Endothelial cell of umbilical vein (primary cell): ENCODE data around the gene CAMSAP1. TPM values are rescaled to one million over a fixed set of nuclear protein-coding genes. Genes with fewer than 3 reads are reported as not detected.

Experiments
- BruUV-seq: library from RNA; stranded (reverse); fragments of 400-500 nt; replicated peaks from 2 replicates; lab custom pipeline; 2021; lab: Mats Ljungman, UMichigan
- CTCF ChIA-PET: fragments of 300-600, 350-600 bp; sonication (Branson Sonifier 250); formaldehyde crosslinking; loops from one replicate; lab custom pipeline; 2021; ENCODE audit warnings: antibody characterized with exemption, inconsistent platforms; lab: Charles Lee
- POLR2A ChIA-PET: fragments of 300-600, 350-600 bp; sonication (Branson Sonifier 250); formaldehyde crosslinking; loops from one replicate; lab custom pipeline; 2021; ENCODE audit warnings: antibody characterized with exemption, inconsistent platforms; lab: Charles Lee
- DNase-seq: peaks from one replicate; pipeline ENCODE4 v3.0.0-alpha.2; 2011; ENCODE audit warnings: low read depth, low spot score
- FAIRE-seq: peaks from 2 replicates; lab custom pipeline; 2011; peaks lifted over from hg19 to GRCh38; lab: Jason Lieb, UNC
- H2AFZ ChIP-seq: 2 replicates; pipeline ENCODE4 v1.6.0; 2012; ENCODE audit warnings: low read depth, low read length, control low read depth, inconsistent platforms
- H3K27ac ChIP-seq: 2 replicates; pipeline ENCODE4 v1.5.1; 2011; ENCODE audit warnings: low read depth, mild to moderate bottlenecking, control low read depth, low read length, moderate library complexity; ENCODE audit not compliant: insufficient read depth
- H3K27me3 ChIP-seq, 2 experiments: 2 replicates each; pipeline versions ENCODE4 v1.6.0 to v1.6.1; 2011; ENCODE audit warnings: low read length in 2 of 2, mixed read lengths in 1 of 2; ENCODE audit not compliant: control insufficient read depth in 2 of 2, insufficient read depth in 2 of 2
- H3K36me3 ChIP-seq, 2 experiments: 2 replicates in 1 of 2; 3 replicates in 1 of 2; pipeline ENCODE4 v1.5.1; 2011; ENCODE audit warnings: low read length in 2 of 2, mild to moderate bottlenecking in 1 of 2, moderate library complexity in 1 of 2; ENCODE audit not compliant: control insufficient read depth in 2 of 2, insufficient read depth in 2 of 2; ENCODE audit errors: extremely low read depth in 1 of 2
- H3K4me1 ChIP-seq: 3 replicates; pipeline ENCODE4 v1.5.1; 2011; ENCODE audit warnings: mild to moderate bottlenecking, low read length; ENCODE audit not compliant: control insufficient read depth, insufficient read depth; ENCODE audit errors: extremely low read depth
- H3K4me2 ChIP-seq: 2 replicates; pipeline ENCODE4 v1.6.1; 2011; ENCODE audit warnings: low read length, control low read depth, mixed read lengths; ENCODE audit not compliant: insufficient read depth
- H3K4me3 ChIP-seq, 3 experiments: fragments of 200-600 bp in 1 of 3; sonication (generic), shearing (Covaris generic) in 1 of 3; replicated peaks in 1 of 3; 2 replicates each; pipeline ENCODE4 v1.5.1; 2011 to 2016; ENCODE audit warnings: control low read depth in 3 of 3, low read length in 3 of 3, mild to moderate bottlenecking in 2 of 3, inconsistent platforms in 1 of 3, low read depth in 1 of 3, moderate library complexity in 1 of 3; ENCODE audit not compliant: insufficient read depth in 1 of 3
- H3K79me2 ChIP-seq: 2 replicates; pipeline ENCODE4 v1.6.0; 2012; ENCODE audit warnings: low read length, inconsistent platforms; ENCODE audit not compliant: control insufficient read depth, insufficient read depth
- H3K9ac ChIP-seq: replicated peaks from 2 replicates; pipeline ENCODE3; 2011; ENCODE audit warnings: low read length, control low read depth; ENCODE audit not compliant: insufficient read depth; ENCODE audit errors: extremely low read depth
- H3K9me1 ChIP-seq: replicated peaks from 3 replicates; pipeline ENCODE4 v1.6.0; 2011; ENCODE audit warnings: mild to moderate bottlenecking, low read length; ENCODE audit not compliant: control insufficient read depth, insufficient read depth; ENCODE audit errors: extremely low read depth
- H3K9me3 ChIP-seq: replicated peaks from 2 replicates; pipeline ENCODE4 v1.5.1; 2012; ENCODE audit warnings: low read length, inconsistent platforms; ENCODE audit not compliant: control insufficient read depth, insufficient read depth
- H4K20me1 ChIP-seq: replicated peaks from 2 replicates; pipeline ENCODE3; 2011; ENCODE audit warnings: mild to moderate bottlenecking, low read length; ENCODE audit not compliant: control insufficient read depth, insufficient read depth; ENCODE audit errors: extremely low read depth
- CTCF ChIP-seq, 2 donors: IDR thresholded peaks; 1 replicate in 1 of 2; 2 replicates in 1 of 2; pipeline ENCODE4 v1.5.1; 2011; ENCODE audit warnings: low read length in 2 of 2, mild to moderate bottlenecking in 2 of 2, moderate library complexity in 2 of 2, control low read depth in 1 of 2, inconsistent platforms in 1 of 2, low read depth in 1 of 2; ENCODE audit not compliant: insufficient read depth in 1 of 2; ENCODE audit errors: extremely low read depth in 1 of 2
- EZH2 ChIP-seq: IDR thresholded peaks from 2 replicates; pipeline ENCODE4 v1.6.1; 2012; ENCODE audit warnings: borderline replicate concordance, low read depth, mild to moderate bottlenecking, moderate library complexity, low read length, inconsistent platforms; ENCODE audit not compliant: severe bottlenecking
- GATA2 ChIP-seq: IDR thresholded peaks from 2 replicates; pipeline ENCODE4 v1.7.0; 2011; ENCODE audit warnings: low read depth, mild to moderate bottlenecking, moderate library complexity, mixed read lengths, low read length; ENCODE audit not compliant: insufficient read length, insufficient read depth
- JUN ChIP-seq: IDR thresholded peaks from 2 replicates; pipeline ENCODE4 v1.6.1; 2011; ENCODE audit warnings: borderline replicate concordance, low read depth; ENCODE audit not compliant: insufficient read length, insufficient read depth
- MYC ChIP-seq: IDR thresholded peaks from one replicate; pipeline ENCODE4 v1.6.1; 2011; ENCODE audit warnings: mild to moderate bottlenecking, low read depth, low read length
- POLR2A ChIP-seq: IDR thresholded peaks from 2 replicates; pipeline ENCODE4 v1.6.1; 2012; ENCODE audit warnings: low read depth, mild to moderate bottlenecking, control low read depth, low read length
- POLR2AphosphoS5 ChIP-seq: IDR thresholded peaks from 2 replicates; pipeline ENCODE4 v1.6.1; 2012; ENCODE audit warnings: low read depth, mild to moderate bottlenecking, control low read depth, low read length, moderate library complexity; ENCODE audit not compliant: insufficient read depth
- dilution Hi-C: fragments of 300-500 bp; cut with MboI; formaldehyde crosslinking; loops from one replicate; pipeline ENCODE4 v1.15.0; 2019; ENCODE audit warnings: low sequenced_read_pairs; ENCODE audit not compliant: extremely low pct_ligation_motif_present
- intact Hi-C: fragments of 100-400 bp; cut with micrococcal nuclease; formaldehyde crosslinking; loops from one replicate; pipeline ENCODE4 v1.10.0; 2022
- polyA plus RNA-seq, 4 experiments: library from polyadenylated mRNA; depleted of rRNA in 3 of 4; stranded (reverse) in 3 of 4; unstranded in 1 of 4; fragments of >200 nt; gene quantifications; 2 replicates each; pipeline versions ENCODE4 v1.2.1 to v1.2.3, GENCODE V29; 2011 to 2012; ENCODE audit warnings: missing spikeins in 1 of 4
- total RNA-seq: library from RNA; stranded (reverse); gene quantifications from 2 replicates; pipeline ENCODE4 v1.2.3, GENCODE V29; 2021

The CAMSAP1 gene
- total and polyA plus RNA-seq, 2 donors (not counting 3 experiments of a cell fraction or from before 2014, with no cell fraction given) = 8.1 to 25.5 TPM

- Histone ChIP-seq H3K9ac (no peak overlapping the region), H3K27ac (no peak overlapping the region), H3K4me1 (no peaks in the 10 kb centered on the region), H3K4me2 (no peak overlapping the region), H3K36me3 (peaks cover 34 to 55% of the 10 kb centered on the region in 2 experiments), H3K9me3 (no peaks in the 10 kb centered on the region), H3K4me3 (no peak overlapping the region), H3K79me2 (no peaks in the 10 kb centered on the region), H3K27me3 (no peaks in the 10 kb centered on the region), H4K20me1 (no peaks in the 10 kb centered on the region), H2AFZ (no peak overlapping the region), H3K9me1 (no peaks in the 10 kb centered on the region)
- CTCF ChIA-PET = no interaction called here
- intact Hi-C loops (no loop called here), dilution Hi-C loops (no loop called here)
- DNase-seq (no peak), FAIRE-seq (no peak)
- BruUV-seq = no TSS peak
- TF ChIP-seq JUN (no peak), EZH2 (no peak), MYC (no peak), POLR2AphosphoS5 (no peak), CTCF (IDR thresholded peaks at IDR 0.05; ENCODE audit: extremely low read depth in 1 of 2, insufficient read depth in 1 of 2, low read depth in 1 of 2, low read length in 2 of 2) (no peak), POLR2A (no peak), GATA2 (no peak)
- POLR2A ChIA-PET = no interaction called here
These were observed 92.8 kb downstream of the CAMSAP1 start for GRCh38 chr9:135814421-135815095.
